Measurements from ENCODE around the gene TMEM254.
"Not testable (repeated sequence)": the region's sequence is repeated elsewhere in the genome, so short reads cannot be mapped to it uniquely, and the experiment has no call there.

TMEM254 gene

DNA sequence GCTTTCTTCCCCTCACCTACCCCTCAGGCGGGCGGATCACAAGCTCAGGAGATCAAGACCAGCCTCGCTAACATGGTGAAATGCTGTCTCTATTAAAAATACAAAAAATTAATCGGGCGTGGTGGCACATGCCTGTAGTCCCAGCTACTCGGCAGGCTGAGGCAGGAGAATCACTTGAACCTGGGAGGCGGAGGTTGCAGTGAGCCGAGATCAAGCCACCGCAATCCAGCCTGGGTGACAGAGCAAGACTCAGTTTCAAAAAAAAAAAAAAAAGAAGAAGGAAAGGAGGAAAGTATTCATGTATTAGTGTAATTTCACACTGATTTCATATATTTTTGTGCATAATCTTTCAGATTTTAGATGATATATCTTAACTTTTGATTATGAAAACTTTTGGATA is 55.2 kb downstream of the TMEM254 start:
- not testable (repeated sequence) for DNase-seq

DNA sequence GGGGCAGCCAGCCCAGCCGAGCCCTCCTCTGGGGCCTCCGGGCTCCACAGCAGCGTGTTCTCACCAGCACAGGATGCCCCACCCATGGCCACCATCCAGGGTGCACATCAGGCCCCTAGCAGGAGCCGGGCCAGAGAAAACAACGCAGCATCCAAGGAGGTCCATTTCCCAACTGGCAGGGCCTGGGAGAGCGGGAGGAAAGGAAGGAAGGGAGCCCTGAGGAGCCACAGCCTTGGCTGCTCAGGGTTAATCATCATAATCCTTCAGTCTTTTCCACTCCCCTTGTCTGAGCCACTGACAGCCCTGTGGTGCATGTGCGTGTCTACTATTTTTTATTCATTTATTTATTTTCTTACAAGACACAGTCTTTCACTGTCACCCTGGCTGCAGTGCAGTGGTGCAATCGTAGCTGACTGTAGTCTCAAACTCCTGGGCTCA is 57.7 kb downstream of the TMEM254 start:
- DNase-seq: no peak

DNA sequence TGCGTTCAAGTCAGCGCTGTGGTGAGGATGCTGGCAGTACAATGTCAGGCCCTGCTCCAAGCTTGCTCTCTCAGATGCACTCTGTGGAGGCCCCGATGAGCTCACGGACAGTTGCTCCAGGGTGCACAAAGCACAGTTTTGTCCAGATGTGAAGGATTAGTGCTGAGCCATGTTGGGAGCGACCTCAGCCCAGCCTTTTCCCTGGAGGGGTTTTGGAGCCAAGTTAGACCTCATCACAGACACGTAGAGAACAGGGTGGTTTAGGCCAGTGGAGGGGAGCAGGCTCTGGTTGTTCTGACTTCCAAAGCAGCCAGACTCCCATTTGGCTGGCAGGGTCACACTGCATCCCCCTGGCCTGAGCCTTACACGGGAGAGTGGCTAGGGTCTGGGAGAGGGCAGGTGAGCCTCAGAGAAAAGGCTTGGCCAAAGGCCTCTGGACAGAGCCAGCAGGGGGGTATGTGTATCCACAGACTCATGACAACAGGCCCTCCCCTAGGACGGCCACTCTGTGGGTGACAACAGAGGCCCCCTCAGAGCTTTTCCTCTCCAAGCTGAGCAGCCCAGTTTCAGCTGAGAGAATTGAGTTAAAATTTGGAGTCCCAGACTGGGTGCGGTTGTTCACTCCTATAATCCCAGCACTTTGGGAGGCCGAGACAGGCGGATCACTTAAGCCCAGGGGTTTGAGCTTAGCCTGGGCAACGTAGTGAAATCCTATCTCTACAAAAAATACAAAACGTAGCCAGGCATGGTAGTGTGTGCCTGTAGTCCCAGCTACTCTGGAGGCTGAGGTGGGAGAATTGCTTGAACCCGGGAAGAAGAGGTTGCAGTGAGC is 58.8 kb downstream of the TMEM254 start:
- DNase-seq: no peak

DNA sequence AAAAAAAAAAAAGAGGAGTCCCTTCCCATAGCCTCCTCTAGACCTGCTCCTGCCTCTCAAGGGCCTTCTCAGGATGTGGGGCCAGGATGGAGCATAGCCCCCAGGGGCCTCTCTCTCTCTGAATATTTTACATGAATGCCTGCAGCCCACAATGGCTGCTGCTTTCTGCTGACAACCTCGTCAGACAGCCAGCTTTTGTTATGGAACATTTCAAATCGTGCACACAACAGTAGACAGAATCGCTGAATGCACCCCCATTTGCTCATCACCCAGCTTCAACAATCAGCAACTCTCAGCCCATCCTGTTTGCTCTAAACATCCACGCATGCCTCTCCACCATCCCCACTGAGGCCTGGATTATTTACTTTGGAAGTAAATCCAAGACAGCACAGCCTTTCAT is 59.5 kb downstream of the TMEM254 start:
- DNase-seq: no peak

DNA sequence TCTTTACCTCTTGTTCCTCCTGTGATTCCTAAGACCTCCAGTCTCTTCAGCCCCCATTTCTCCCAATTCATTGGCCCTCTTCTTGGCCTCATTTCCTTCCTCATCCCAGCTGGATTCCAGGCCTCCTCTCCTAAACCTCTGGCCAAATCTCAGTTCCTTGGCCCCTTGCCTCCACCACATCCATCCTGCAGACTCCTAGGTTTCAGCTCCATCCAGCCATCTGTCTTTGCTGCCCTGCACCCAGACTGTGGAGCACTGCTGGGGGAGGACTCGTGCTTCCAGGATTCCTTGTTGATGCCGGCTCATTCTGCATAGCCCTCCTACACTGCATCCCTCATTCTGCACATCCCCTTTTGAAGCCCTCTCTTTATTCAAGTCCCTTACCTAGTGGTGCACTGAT is 60.8 kb downstream of the TMEM254 start:
- DNase-seq: no peak

DNA sequence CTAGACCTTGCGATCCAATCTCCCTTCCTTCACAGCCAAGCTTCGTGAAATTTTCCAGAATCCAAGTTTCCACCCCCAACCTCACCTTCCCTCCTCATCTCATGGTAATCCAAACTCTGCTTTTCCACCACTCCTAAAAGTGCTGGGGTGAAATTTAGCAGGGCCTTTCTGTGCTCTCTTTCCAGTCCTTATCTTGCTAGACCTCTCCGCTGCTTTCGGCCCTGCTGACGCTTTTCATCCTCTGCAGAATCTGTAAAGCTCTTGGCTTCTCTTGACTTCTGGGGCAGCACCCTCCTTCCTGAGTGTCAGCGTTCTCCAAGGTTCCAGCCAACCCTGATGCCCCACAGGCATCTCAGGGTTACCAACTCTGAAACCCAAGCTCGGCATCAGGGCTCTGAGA is 61.8 kb downstream of the TMEM254 start:
- no peak for DNase-seq

DNA sequence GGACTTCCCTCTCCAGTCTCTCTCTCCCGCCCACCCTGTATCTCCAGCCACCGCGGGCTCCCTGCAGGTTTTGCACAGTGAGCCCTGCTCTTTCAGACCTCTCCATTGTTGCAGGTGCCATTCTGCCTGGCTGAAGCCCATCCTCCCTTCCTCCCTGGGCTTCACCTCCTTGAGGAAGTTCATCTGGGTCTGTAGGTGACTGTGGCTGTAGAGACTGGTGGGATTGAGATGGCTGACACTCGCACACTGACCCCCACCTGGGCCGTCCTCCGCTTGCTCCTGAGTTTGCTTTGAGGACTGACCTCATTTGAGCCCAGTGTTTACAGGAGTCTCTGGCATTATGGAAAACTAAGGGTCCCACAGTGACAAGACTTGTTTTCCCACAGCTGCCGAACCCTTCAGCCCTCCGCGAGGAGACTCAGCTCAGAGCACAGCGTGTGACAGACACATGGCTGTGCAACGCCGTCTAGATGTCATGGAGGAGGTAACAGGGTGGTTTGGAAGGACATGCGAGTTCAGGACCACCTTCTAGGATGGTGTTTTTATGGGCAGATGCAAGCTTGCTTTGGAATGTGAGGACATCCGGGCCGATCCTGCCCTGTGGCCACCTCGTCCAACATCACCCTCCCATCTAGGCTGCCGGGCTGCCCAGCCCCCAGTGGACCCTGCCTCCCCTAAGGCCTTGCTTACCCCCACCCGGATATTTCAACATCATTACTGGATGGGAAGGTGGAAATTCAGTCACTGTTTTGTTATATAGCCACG is 63.4 kb downstream of the TMEM254 start:
- no peak for DNase-seq
